HepG2 (cell line): ENCODE results near the gene MEF2D. TPM values are rescaled to one million over a fixed set of nuclear protein-coding genes. Genes with fewer than 3 reads are reported as not detected.

Source experiments
- BHLHE40 ChIP-seq: IDR thresholded peaks from 2 replicates; pipeline ENCODE4 v1.6.1; 2011; ENCODE audit warnings: low read length, improper control_type of control experiment
- EHMT2 ChIP-seq: fragments of 200-600 bp; sonication (generic); IDR thresholded peaks from 2 replicates; pipeline ENCODE4 v1.7.0; 2017; ENCODE audit warnings: antibody characterized with exemption, low read depth, low read length, borderline replicate concordance
- FOXK2 ChIP-seq: fragments of 450-650 bp; IDR thresholded peaks from 2 replicates; pipeline ENCODE4 v1.6.1; 2016
- GRHL1 ChIP-seq: sonication (generic); formaldehyde crosslinking; conservative IDR thresholded peaks from 2 replicates; pipeline ENCODE4 v1.8.0; 2022; ENCODE audit warnings: missing genetic modification reagents
- HMG20B ChIP-seq: conservative IDR thresholded peaks from 2 replicates; pipeline ENCODE4 v1.6.1; 2016; ENCODE audit warnings: missing genetic modification reagents, missing compliant biosample characterization
- KDM1A ChIP-seq: IDR thresholded peaks from 2 replicates; pipeline ENCODE4 v1.6.1; 2016; ENCODE audit warnings: missing compliant biosample characterization
- KLF12 ChIP-seq: sonication (generic); formaldehyde crosslinking; IDR thresholded peaks from 2 replicates; pipeline ENCODE4 v1.4.0; 2020; ENCODE audit warnings: missing genetic modification reagents, borderline replicate concordance
- KLF15 ChIP-seq: sonication (generic); formaldehyde crosslinking; IDR thresholded peaks from 2 replicates; pipeline ENCODE4 v1.8.1; 2023; ENCODE audit warnings: borderline replicate concordance, mild to moderate bottlenecking, inconsistent platforms, missing genetic modification reagents, mixed read lengths
- NCOA2 ChIP-seq: sonication (generic); formaldehyde crosslinking; IDR thresholded peaks from 2 replicates; pipeline ENCODE4 v1.8.0; 2022; ENCODE audit warnings: inconsistent platforms
- NFRKB ChIP-seq: fragments of 450-650 bp; IDR thresholded peaks from 2 replicates; pipeline ENCODE4 v1.6.1; 2017
- POLR2AphosphoS2 ChIP-seq: IDR thresholded peaks from 2 replicates; pipeline ENCODE4 v1.6.1; 2011; ENCODE audit warnings: low read depth, low read length, improper control_type of control experiment
- RXRA ChIP-seq: sonication (generic); formaldehyde crosslinking; IDR thresholded peaks from 2 replicates; pipeline ENCODE4 v1.5.1; 2020; ENCODE audit warnings: missing genetic modification reagents
- SOX13 ChIP-seq, 3 experiments: fragments of 450-650 bp in 1 of 3; sonication (generic) in 1 of 3; formaldehyde crosslinking in 1 of 3; IDR thresholded peaks in 2 of 3; conservative IDR thresholded peaks in 1 of 3; 2 replicates each; pipeline versions ENCODE4 v1.5.0 to v1.6.1; 2016 to 2020; ENCODE audit warnings: antibody characterized with exemption in 1 of 3, mild to moderate bottlenecking in 1 of 3, missing compliant biosample characterization in 1 of 3, missing genetic modification reagents in 1 of 3, moderate library complexity in 1 of 3
- SP2 ChIP-seq: sonication (generic); formaldehyde crosslinking; IDR thresholded peaks from 2 replicates; pipeline ENCODE4 v1.5.1; 2020; ENCODE audit warnings: mild to moderate bottlenecking, missing genetic modification reagents
- THAP7 ChIP-seq: sonication (generic); formaldehyde crosslinking; IDR thresholded peaks from 2 replicates; pipeline ENCODE4 v1.8.1; 2023; ENCODE audit warnings: mild to moderate bottlenecking, missing genetic modification reagents
- YY1 ChIP-seq: IDR thresholded peaks from 2 replicates; pipeline ENCODE4 v1.6.1; 2011; ENCODE audit warnings: low read length, low read depth, moderate library complexity, mild to moderate bottlenecking; ENCODE audit not compliant: insufficient read depth, insufficient replicate concordance
- ZBTB38 ChIP-seq: sonication (generic); formaldehyde crosslinking; IDR thresholded peaks from 2 replicates; pipeline ENCODE4 v1.5.1; 2020; ENCODE audit warnings: mild to moderate bottlenecking, missing genetic modification reagents
- ZFX ChIP-seq: sonication (generic); formaldehyde crosslinking; IDR thresholded peaks from 2 replicates; pipeline ENCODE4 v1.4.0; 2020; ENCODE audit warnings: mild to moderate bottlenecking, low read depth, missing genetic modification reagents, moderate library complexity
- ZNF18 ChIP-seq: sonication (generic); formaldehyde crosslinking; IDR thresholded peaks from 2 replicates; pipeline ENCODE4 v1.8.0; 2022; ENCODE audit warnings: mild to moderate bottlenecking, missing genetic modification reagents; ENCODE audit not compliant: insufficient replicate concordance
- ZNF235 ChIP-seq: sonication (generic); formaldehyde crosslinking; IDR thresholded peaks from 2 replicates; pipeline ENCODE4 v1.8.1; 2023; ENCODE audit warnings: mild to moderate bottlenecking, missing genetic modification reagents, borderline replicate concordance
- ZNF331 ChIP-seq: sonication (generic); formaldehyde crosslinking; IDR thresholded peaks from 2 replicates; pipeline ENCODE4 v1.4.0; 2020; ENCODE audit warnings: missing genetic modification reagents
- ZNF451 ChIP-seq: sonication (generic); formaldehyde crosslinking; IDR thresholded peaks from 2 replicates; pipeline ENCODE4 v1.5.0; 2020; ENCODE audit warnings: mild to moderate bottlenecking, missing genetic modification reagents
- ZNF510 ChIP-seq: sonication (generic); formaldehyde crosslinking; IDR thresholded peaks from 2 replicates; pipeline ENCODE4 v1.4.0; 2020; ENCODE audit warnings: low read depth, mild to moderate bottlenecking, missing genetic modification reagents
- ZNF773 ChIP-seq: sonication (generic); formaldehyde crosslinking; IDR thresholded peaks from 2 replicates; pipeline ENCODE4 v1.4.0; 2020; ENCODE audit warnings: missing genetic modification reagents, borderline replicate concordance
- ZNF816 ChIP-seq: sonication (generic); formaldehyde crosslinking; IDR thresholded peaks from 2 replicates; pipeline ENCODE4 v1.8.0; 2022; ENCODE audit warnings: missing genetic modification reagents, mild to moderate bottlenecking, borderline replicate concordance
- ZNF891 ChIP-seq: sonication (generic); formaldehyde crosslinking; IDR thresholded peaks from 2 replicates; pipeline ENCODE4 v1.5.0; 2020; ENCODE audit warnings: mild to moderate bottlenecking, missing genetic modification reagents
- polyA plus RNA-seq, 8 experiments: library from polyadenylated mRNA; depleted of rRNA in 3 of 8; stranded (reverse) in 7 of 8; unstranded in 1 of 8; fragments of >200 nt; fragmentation: Illumina TruSeq in 4 of 8; extraction: Trizol in 4 of 8; gene quantifications; 2 replicates each; pipeline versions ENCODE4 v1.2.1 to v1.2.3, GENCODE V29; 2011 to 2016; ENCODE audit warnings: low read depth in 4 of 8, missing spikeins in 1 of 8, mixed read lengths in 1 of 8; ENCODE audit not compliant: insufficient read depth in 1 of 8
- total RNA-seq, 5 experiments: library from RNA; depleted of rRNA; stranded (reverse); fragments of >200 nt; fragmentation: Illumina TruSeq; extraction: Trizol; gene quantifications; 2 replicates each; pipeline ENCODE4 v1.2.3, GENCODE V29; 2016; ENCODE audit warnings: low read depth in 1 of 5

Gene MEF2D
- total and polyA plus RNA-seq, 2 of the 13 experiments (the other 11 are each of a cell fraction or from before 2014, with no cell fraction given), result 1.6 to 3.9 TPM

GRCh38 chr1:156471496-156472490, 28.8 kb downstream of the MEF2D start (continued):
- TF ChIP-seq ZNF18, result peak; percentile 66
- TF ChIP-seq HMG20B, result peak; percentile 86
- TF ChIP-seq ZFX (CRISPR knock-in tag), result peak; percentile 96
- TF ChIP-seq ZNF510, result peak; percentile 92
- TF ChIP-seq RXRA, result peak; percentile 98
- TF ChIP-seq ZNF451 (CRISPR knock-in tag), result 0 out of 2 replicates have a peak, but pooled peaks have one; percentile 28
- peak; percentile 98 for TF ChIP-seq NCOA2 (CRISPR knock-in tag)
- no peak for TF ChIP-seq KLF15
- TF ChIP-seq ZNF773 (CRISPR knock-in tag), result no peak
- TF ChIP-seq ZNF891 (CRISPR knock-in tag), result peak; percentile 65; the same call in 1 of the 2 replicates
- TF ChIP-seq SOX13 (IDR thresholded peaks at IDR 0.05), result no peak
- peak in 1 of 2 experiments; percentile 95; a peak in 2 of 4 replicates for TF ChIP-seq SOX13 (CRISPR knock-in tag; conservative IDR thresholded peaks at IDR 0.05 in 1 of 2, IDR thresholded peaks at IDR 0.05 in 1 of 2)
- TF ChIP-seq POLR2AphosphoS2, result no peak
- no peak; the same call in 1 of the 2 replicates for TF ChIP-seq EHMT2
- 0 out of 2 replicates have a peak, but pooled peaks have one; percentile 13 for TF ChIP-seq KDM1A
- peak; percentile 97 for TF ChIP-seq FOXK2
- no peak for TF ChIP-seq YY1
- peak; percentile 88 for TF ChIP-seq ZBTB38 (CRISPR knock-in tag)
- TF ChIP-seq GRHL1 (CRISPR knock-in tag), result no peak
- no peak for TF ChIP-seq KLF12
- peak; percentile 83 for TF ChIP-seq BHLHE40
- 0 out of 2 replicates have a peak, but pooled peaks have one; percentile 30 for TF ChIP-seq SP2 (CRISPR knock-in tag)
- peak; percentile 96 for TF ChIP-seq ZNF331 (CRISPR knock-in tag)
- peak; percentile 65; the same call in 1 of the 2 replicates for TF ChIP-seq ZNF816 (CRISPR knock-in tag)
- TF ChIP-seq NFRKB, result no peak
- no peak for TF ChIP-seq ZNF235
- TF ChIP-seq THAP7 (CRISPR knock-in tag), result no peak
